ENCODE data around the gene NKX2-3. TPM values are rescaled to one million over a fixed set of nuclear protein-coding genes. Genes with fewer than 3 reads are reported as not detected.

The NKX2-3 gene
- total and polyA plus RNA-seq, 5 donors: not detected

DNA sequence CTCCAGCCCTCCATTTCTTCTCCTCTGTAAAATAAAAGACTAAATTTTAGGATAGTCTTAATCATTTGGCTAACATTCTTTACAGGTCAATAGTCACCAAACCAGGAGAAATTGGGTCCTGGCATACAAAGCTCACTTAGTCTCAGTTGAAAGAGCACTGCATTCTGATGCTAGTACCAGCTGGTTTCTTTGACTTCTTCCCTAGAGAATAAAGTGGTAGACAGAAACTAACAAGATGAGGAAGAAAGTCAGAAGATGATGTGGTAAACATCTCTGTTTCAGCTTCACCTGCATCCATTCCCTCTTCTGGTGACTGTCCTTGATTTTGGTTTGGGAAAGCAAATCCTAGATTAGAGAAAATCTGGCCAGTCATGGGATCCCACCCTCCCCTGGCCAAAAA, 37.2 kb downstream of the NKX2-3 start:
- Histone ChIP-seq H3K27me3 (ENCODE audit: control insufficient read depth, insufficient read depth) (peaks cover 2% of the 10 kb centered on the region), H3K27ac (ENCODE audit: low read length) (no peak overlapping the region), H3K4me3 (ENCODE audit: low read length) (no peak overlapping the region), H3K9me3 (ENCODE audit: control insufficient read depth, low read length) (no peaks in the 10 kb centered on the region), H3K4me1 (ENCODE audit: control insufficient read depth, insufficient read depth, low read length) (no peaks in the 10 kb centered on the region)
- DNase-seq (no peak), ATAC-seq (no peak)
- intact Hi-C loops (cut with DNase I): no loop called here

DNA sequence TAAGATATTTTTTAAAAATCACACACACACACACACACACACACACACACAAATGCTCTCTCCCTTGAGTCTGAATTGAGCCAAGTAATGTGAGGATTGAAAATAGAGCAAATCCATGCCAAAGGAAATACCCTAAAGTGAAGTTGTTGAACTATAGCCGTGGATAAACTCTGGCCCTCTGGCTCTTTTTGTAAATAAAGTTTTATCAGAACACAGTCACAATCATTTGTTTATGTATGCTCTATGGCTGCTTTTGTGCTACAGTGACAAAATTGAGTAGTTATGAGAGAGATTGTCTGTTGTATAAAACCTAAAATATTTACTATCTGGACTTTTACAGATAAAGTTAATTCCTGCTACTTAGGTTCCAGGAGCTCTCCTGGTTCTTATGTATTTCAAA, 39.1 kb downstream of the NKX2-3 start:
- Histone ChIP-seq H3K9me3 (ENCODE audit: control insufficient read depth, low read length) (no peaks in the 10 kb centered on the region), H3K4me3 (ENCODE audit: low read length) (no peak overlapping the region), H3K27ac (ENCODE audit: low read length) (no peak overlapping the region), H3K27me3 (ENCODE audit: control insufficient read depth, insufficient read depth) (peaks cover 2% of the 10 kb centered on the region), H3K4me1 (ENCODE audit: control insufficient read depth, insufficient read depth, low read length) (no peaks in the 10 kb centered on the region)
- no peak for DNase-seq
- WGBS: 45% methylated on average over 1 of the region's 1 CpG
- intact Hi-C loops (cut with DNase I): no loop called here
- ATAC-seq: no peak

DNA sequence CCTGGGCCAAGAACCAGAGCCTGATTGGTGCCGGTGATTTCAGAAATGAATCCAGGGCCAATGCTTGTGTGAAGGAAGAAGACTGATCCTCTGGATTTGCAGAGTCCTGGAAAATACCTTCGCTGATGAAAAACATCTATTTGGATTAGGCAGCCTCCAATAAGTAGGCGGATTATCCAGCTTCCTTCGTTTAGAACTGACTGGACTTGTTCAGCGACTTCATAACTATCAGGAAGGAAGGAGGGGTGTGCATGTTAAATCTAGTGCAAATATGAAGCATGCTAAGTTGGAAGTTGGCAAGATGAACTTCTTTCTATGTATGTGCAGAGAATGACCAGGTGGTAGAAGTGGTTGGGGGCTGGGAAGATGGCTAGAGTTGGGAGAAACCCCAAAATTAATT, 41.0 kb downstream of the NKX2-3 start:
- no peak overlapping the region for H3K27ac ChIP-seq (ENCODE audit: low read length)
- H3K27me3 ChIP-seq (ENCODE audit: control insufficient read depth, insufficient read depth): peaks cover 2% of the 10 kb centered on the region
- WGBS: 71% methylated on average over 5 of the region's 5 CpGs
- DNase-seq (no peak), ATAC-seq (no peak)
- H3K9me3 ChIP-seq (ENCODE audit: control insufficient read depth, low read length): no peaks in the 10 kb centered on the region
- intact Hi-C loops (cut with DNase I): no loop called here
- no peak overlapping the region for H3K4me3 ChIP-seq (ENCODE audit: low read length)
- no peaks in the 10 kb centered on the region for H3K4me1 ChIP-seq (ENCODE audit: control insufficient read depth, insufficient read depth, low read length)

GRCh38 chr10:99579971-99580370, 47.2 kb downstream of the NKX2-3 start:
- ATAC-seq (no peak), DNase-seq (no peak)
- 67% methylated on average over 1 of the region's 1 CpG for WGBS
- intact Hi-C loops (cut with DNase I): no loop called here
- no peaks in the 10 kb centered on the region for H3K27me3 ChIP-seq (ENCODE audit: control insufficient read depth, insufficient read depth)
- H3K9me3 ChIP-seq (ENCODE audit: control insufficient read depth, low read length): no peaks in the 10 kb centered on the region
- no peaks in the 10 kb centered on the region for H3K4me1 ChIP-seq (ENCODE audit: control insufficient read depth, insufficient read depth, low read length)
- no peak overlapping the region for H3K4me3 ChIP-seq (ENCODE audit: low read length)
- H3K27ac ChIP-seq (ENCODE audit: low read length): no peak overlapping the region

DNA sequence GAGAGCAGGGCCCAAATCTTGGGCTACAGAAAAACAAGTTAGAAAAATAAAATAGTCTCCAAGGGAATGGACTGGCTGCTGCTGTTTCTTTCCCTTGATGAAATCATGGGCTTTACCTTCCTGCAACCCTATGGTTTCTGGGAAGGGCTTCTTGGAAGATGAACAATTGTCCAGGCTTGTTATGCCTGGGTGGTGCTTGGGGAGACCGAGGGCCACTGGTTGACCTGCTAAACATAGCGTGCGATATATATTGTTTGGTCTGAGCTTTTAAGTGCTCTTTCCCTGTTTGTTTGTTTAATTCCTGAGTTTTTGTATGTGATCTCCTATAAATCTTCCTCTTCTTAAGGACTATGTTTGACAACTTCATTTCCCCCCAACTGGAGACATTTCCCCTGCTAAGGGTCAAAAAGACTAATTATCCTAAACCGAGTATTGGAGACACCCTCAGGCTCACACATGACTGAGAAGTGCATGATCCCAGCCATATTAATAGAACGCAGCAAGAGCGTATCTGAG, 49.6 kb downstream of the NKX2-3 start:
- Histone ChIP-seq H3K9me3 (ENCODE audit: control insufficient read depth, low read length) (no peaks in the 10 kb centered on the region), H3K27me3 (ENCODE audit: control insufficient read depth, insufficient read depth) (no peaks in the 10 kb centered on the region), H3K4me1 (ENCODE audit: control insufficient read depth, insufficient read depth, low read length) (no peaks in the 10 kb centered on the region), H3K4me3 (ENCODE audit: low read length) (no peak overlapping the region), H3K27ac (ENCODE audit: low read length) (no peak overlapping the region)
- intact Hi-C loops (cut with DNase I): no loop called here
- ATAC-seq: no peak
- DNase-seq: no peak
- WGBS: 79% methylated on average over 6 of the region's 6 CpGs

DNA sequence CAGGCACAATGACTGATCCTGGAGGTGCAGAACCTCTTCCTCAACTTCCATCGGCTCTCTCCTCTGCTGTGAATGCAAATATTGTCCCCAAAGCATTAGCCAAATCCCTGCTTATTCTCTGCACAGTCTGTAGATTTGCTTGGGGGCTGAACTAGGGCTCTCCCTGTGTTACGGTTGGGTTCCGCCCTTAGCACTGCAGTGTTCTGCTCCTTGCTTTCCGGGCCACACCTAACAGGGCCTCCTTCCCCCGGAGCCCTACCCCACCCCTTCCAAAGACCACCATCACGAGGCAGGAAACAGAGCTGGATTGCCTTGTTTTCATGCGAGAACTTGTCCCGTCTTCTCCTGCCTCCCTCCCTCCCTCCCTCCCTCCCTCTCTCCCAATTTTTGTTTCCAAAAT, 50.9 kb downstream of the NKX2-3 start:
- ATAC-seq (no peak), DNase-seq (no peak)
- H3K27ac ChIP-seq (ENCODE audit: low read length): no peak overlapping the region
- no peak overlapping the region for H3K4me3 ChIP-seq (ENCODE audit: low read length)
- intact Hi-C loops (cut with DNase I): no loop called here
- 54% methylated on average over 8 of the region's 8 CpGs for WGBS
- no peaks in the 10 kb centered on the region for H3K9me3 ChIP-seq (ENCODE audit: control insufficient read depth, low read length)
- H3K27me3 ChIP-seq (ENCODE audit: control insufficient read depth, insufficient read depth): no peaks in the 10 kb centered on the region
- no peaks in the 10 kb centered on the region for H3K4me1 ChIP-seq (ENCODE audit: control insufficient read depth, insufficient read depth, low read length)

Other genes with a start within 250 kb of the NKX2-3 start
- under 1 TPM; 0.03 to 0.29 (median 0.14) TPM for gene CNNM1, start 203.6 kb upstream of the NKX2-3 start, total RNA-seq
- gene CNNM1, start 203.6 kb upstream of the NKX2-3 start, polyA plus RNA-seq: 0.20 TPM
- 100 to 1,000 TPM; 344 to 515 (median 449) TPM for gene GOT1, start 102.3 kb upstream of the NKX2-3 start, total RNA-seq
- 413 TPM for gene GOT1, start 102.3 kb upstream of the NKX2-3 start, polyA plus RNA-seq
- gene SLC25A28, start 87.5 kb downstream of the NKX2-3 start, total RNA-seq: 10 to 100 TPM; 39.7 to 52.6 (median 49.8) TPM
- gene SLC25A28, start 87.5 kb downstream of the NKX2-3 start, polyA plus RNA-seq: 56.5 TPM
- gene ENTPD7, start 126.6 kb downstream of the NKX2-3 start, total RNA-seq: 1 to 10 TPM; 1.9 to 5.5 (median 3.3) TPM
- gene ENTPD7, start 126.6 kb downstream of the NKX2-3 start, polyA plus RNA-seq: 0.70 TPM
- 10 to 100 TPM; 23.6 to 26.4 (median 25.9) TPM for gene COX15, start 199.2 kb downstream of the NKX2-3 start, total RNA-seq
- 16.5 TPM for gene COX15, start 199.2 kb downstream of the NKX2-3 start, polyA plus RNA-seq
- gene CUTC, start 199.3 kb downstream of the NKX2-3 start, total RNA-seq: 10 to 100 TPM; 22.6 to 29.6 (median 26.7) TPM
- 32.3 TPM for gene CUTC, start 199.3 kb downstream of the NKX2-3 start, polyA plus RNA-seq
- under 1 TPM; 0.17 to 0.89 (median 0.38) TPM for gene ABCC2, start 249.7 kb downstream of the NKX2-3 start, total RNA-seq
- 0.29 TPM for gene ABCC2, start 249.7 kb downstream of the NKX2-3 start, polyA plus RNA-seq